ENCODE results near the gene ITGA2. TPM values are rescaled to one million over a fixed set of nuclear protein-coding genes. Genes with fewer than 3 reads are reported as not detected.

ITGA2 gene
- total and polyA plus RNA-seq, 3 experiments from 2014 or later = 0.51 to 2.8 (median 2.7) TPM

DNA sequence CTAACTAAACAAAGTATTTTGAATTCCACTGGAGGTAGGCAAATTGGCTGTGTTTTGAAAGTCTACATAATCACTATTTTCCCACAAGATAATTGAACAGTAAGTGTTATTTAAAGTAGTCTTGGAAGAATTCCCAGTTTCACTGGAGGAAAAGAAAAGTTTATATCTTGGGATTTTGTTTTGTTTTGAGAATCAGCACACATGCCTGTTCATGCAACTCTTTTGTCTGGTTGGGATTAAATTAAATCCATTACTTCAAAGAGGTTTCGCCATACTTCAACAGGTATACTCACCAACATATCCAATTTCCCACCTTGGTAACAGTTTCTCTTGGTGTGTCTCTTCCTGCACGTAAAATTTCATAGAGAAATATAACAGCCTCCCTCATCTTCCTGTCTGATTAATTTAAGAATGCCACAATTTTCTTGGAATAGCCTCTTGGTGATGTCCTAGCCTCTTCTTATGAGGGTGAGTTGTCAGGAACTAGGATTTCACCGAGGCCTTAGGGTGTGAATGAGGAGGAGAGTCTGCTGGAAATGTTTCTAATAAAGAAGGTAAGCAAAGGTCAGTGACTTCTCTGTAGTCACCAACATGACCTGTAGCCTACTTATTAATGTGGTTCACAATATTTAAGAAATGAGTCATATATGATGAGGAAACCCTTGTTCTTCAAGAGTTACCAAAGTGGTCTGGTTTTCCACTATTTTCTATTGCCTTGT is 48.1 kb downstream of the ITGA2 start:
- no peak overlapping the region for H3K4me3 ChIP-seq (ENCODE audit: low read length)
- H3K27me3 Mint-ChIP-seq = no peaks in the 10 kb centered on the region
- H3K4me3 Mint-ChIP-seq = no peak overlapping the region
- no peaks in the 10 kb centered on the region for H3K36me3 Mint-ChIP-seq
- no peaks in the 10 kb centered on the region for H3K9me3 Mint-ChIP-seq
- no peaks in the 10 kb centered on the region for H3K9me3 ChIP-seq (ENCODE audit: low read length)
- H3K4me1 ChIP-seq (ENCODE audit: insufficient read depth, low read length) = peaks cover 11% of the 10 kb centered on the region
- no peak overlapping the region for H3K27ac Mint-ChIP-seq
- CTCF ChIA-PET = interaction anchor here (0.7 kb wide), 1 partner anchor 88 kb away, joined by 3 read pairs; no protein-coding TSS in a partner anchor
- DNase-seq = no peak
- no peaks in the 10 kb centered on the region for H3K27me3 ChIP-seq (ENCODE audit: insufficient read depth, low read length, poor library complexity, severe bottlenecking)
- peaks cover 20 to 36% (median 27%) of the 10 kb centered on the region in 3 donors for H3K4me1 Mint-ChIP-seq
- no peak overlapping the region for H3K27ac ChIP-seq (ENCODE audit: low read depth, low read length)
- no peaks in the 10 kb centered on the region for H3K36me3 ChIP-seq (ENCODE audit: insufficient read depth, low read length)
- POLR2A ChIA-PET = no interaction called here

DNA sequence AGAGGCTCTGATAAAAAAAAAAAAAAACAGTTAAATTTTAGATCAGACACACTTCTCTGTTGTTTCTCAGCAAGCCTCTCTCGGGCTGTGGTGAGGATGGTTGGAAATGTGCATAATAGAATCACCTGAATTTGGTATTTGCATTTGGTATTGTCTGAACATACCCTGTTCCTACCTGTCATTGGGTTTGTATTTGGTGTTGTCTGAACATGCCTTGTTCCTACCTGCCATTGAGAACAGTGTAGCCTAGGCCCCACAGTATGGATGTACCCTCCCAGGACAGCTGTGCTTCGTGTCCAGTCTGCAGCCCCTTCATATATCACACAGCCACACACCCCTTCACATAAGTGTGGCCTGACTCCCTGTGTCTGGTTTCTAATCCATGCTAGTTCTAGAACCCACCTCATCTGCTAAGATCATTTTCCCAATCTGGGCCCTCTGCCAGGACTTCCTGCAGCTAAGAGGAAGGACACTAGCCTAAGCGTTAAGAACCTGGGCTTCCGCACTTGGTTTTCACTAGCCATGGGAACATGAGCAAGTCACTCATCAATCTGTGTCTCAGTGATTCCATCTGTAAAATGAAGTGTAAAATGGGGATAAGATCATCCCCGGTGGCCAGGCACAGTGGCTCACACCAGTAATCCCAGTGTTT is 49.2 kb downstream of the ITGA2 start:
- H3K27me3 ChIP-seq (ENCODE audit: insufficient read depth, low read length, poor library complexity, severe bottlenecking) = no peaks in the 10 kb centered on the region
- H3K36me3 Mint-ChIP-seq = peaks cover 0 to under 1% (median 0%) of the 10 kb centered on the region in 3 donors
- POLR2A ChIA-PET = no interaction called here

DNA sequence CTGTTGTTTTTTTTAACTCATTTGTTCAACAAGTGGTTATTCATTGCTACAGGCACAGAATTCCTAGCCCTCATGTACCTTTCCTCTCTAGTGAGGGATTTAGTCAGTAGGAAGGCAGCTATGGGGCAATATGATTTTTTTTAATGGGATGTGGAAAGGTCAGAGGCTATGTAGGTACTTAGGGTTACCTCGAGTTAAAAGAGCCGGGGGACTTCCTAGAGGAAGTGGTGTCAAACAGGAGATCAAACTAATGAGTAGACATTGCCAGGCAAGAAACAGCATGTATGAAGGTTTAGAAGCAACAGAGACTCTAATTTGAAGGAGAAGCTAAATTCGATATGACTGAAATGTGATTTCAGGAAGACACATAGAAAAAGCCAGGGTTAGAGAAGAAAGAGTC is 50.7 kb downstream of the ITGA2 start:
- CTCF ChIA-PET = no interaction called here
- Histone ChIP-seq H3K36me3 (ENCODE audit: insufficient read depth, low read length) (no peaks in the 10 kb centered on the region), H3K27me3 (ENCODE audit: insufficient read depth, low read length, poor library complexity, severe bottlenecking) (no peaks in the 10 kb centered on the region), H3K27ac (ENCODE audit: low read depth, low read length) (no peak overlapping the region), H3K4me1 (ENCODE audit: insufficient read depth, low read length) (peaks cover 11% of the 10 kb centered on the region), H3K4me3 (ENCODE audit: low read length) (no peak overlapping the region), H3K9me3 (ENCODE audit: low read length) (no peaks in the 10 kb centered on the region)
- Mint-ChIP-seq H3K4me1 (peaks cover 20 to 37% (median 26%) of the 10 kb centered on the region in 3 donors), H3K4me3 (peak overlapping the region in 3 of 7 donors; percentile 0 to 4 (median 3)), H3K27me3 (peaks cover 0 to 2% of the 10 kb centered on the region in 2 donors), H3K9me3 (no peaks in the 10 kb centered on the region), H3K36me3 (peaks cover 0 to 3% (median 0%) of the 10 kb centered on the region in 3 donors), H3K27ac (peak overlapping the region in 3 of 8 donors; percentile 0 to 41 (median 3))
- POLR2A ChIA-PET = no interaction called here
- DNase-seq = no peak

More for the DNA sequence above, 49.2 kb downstream of the ITGA2 start:
- Mint-ChIP-seq H3K4me1 (peaks cover 20 to 37% (median 26%) of the 10 kb centered on the region in 3 donors), H3K9me3 (no peaks in the 10 kb centered on the region), H3K27ac (no peak overlapping the region), H3K4me3 (no peak overlapping the region), H3K27me3 (peaks cover 0 to under 1% of the 10 kb centered on the region in 2 donors)
- CTCF ChIA-PET = interaction anchor here (0.7 kb wide), 1 partner anchor 89 kb away, joined by 3 read pairs; no protein-coding TSS in a partner anchor
- no peaks in the 10 kb centered on the region for H3K9me3 ChIP-seq (ENCODE audit: low read length)
- no peak overlapping the region for H3K27ac ChIP-seq (ENCODE audit: low read depth, low read length)
- no peak overlapping the region for H3K4me3 ChIP-seq (ENCODE audit: low read length)
- no peak for DNase-seq
- no peaks in the 10 kb centered on the region for H3K36me3 ChIP-seq (ENCODE audit: insufficient read depth, low read length)
- peaks cover 11% of the 10 kb centered on the region for H3K4me1 ChIP-seq (ENCODE audit: insufficient read depth, low read length)

DNA sequence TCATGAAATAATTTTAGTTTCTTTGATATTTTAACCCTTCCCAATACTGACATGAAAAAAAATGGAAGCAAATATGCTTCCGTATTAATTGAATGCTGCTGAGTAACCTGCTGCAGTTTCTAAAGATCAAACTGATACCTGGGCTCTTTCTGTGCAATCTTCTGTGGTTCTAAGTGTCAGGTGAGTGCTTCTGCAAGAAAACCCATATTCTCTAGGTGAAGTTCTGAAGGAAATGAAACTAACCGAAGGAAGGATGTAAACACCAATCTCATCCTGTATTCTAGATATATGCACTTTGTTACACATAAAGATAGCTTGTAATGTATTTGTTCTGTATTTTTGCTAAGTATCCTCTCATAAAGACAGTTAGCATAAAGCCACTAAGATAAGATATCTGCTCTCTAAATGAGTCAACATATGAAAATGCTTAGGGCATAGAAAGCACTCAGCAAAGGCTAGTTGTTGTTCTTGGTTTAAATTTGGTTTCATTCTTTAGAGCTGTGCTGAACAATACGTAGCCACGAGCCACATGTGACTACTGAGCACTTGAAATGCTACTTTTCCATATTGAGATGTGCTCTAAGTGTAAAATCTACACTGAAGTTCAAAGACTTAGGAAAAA is 52.0 kb downstream of the ITGA2 start:
- H3K36me3 ChIP-seq (ENCODE audit: insufficient read depth, low read length) = no peaks in the 10 kb centered on the region
- H3K27ac ChIP-seq (ENCODE audit: low read depth, low read length) = no peak overlapping the region
- CTCF ChIA-PET = interaction anchor here (1.8 kb wide), 1 partner anchor 9 kb away, joined by 5 read pairs; no protein-coding TSS in a partner anchor
- H3K4me3 ChIP-seq (ENCODE audit: low read length) = peak overlapping the region; percentile 37
- peak in 1 of 5 donors; percentile 10 for DNase-seq
- peak overlapping the region; percentile 37 to 83 (median 81) for H3K4me3 Mint-ChIP-seq
- POLR2A ChIA-PET = interaction anchor here (0.6 to 0.8 kb wide), 2 partner anchors 47 to 68 kb away, joined by 3 to 11 read pairs; no protein-coding TSS in a partner anchor
- H3K27me3 ChIP-seq (ENCODE audit: insufficient read depth, low read length, poor library complexity, severe bottlenecking) = no peaks in the 10 kb centered on the region
- peak overlapping the region in 7 of 8 donors; percentile 1 to 88 (median 63) for H3K27ac Mint-ChIP-seq
- peaks cover 0 to 3% (median 0%) of the 10 kb centered on the region in 3 donors for H3K36me3 Mint-ChIP-seq
- peaks cover 0 to 2% of the 10 kb centered on the region in 2 donors for H3K27me3 Mint-ChIP-seq
- H3K9me3 ChIP-seq (ENCODE audit: low read length) = no peaks in the 10 kb centered on the region
- H3K9me3 Mint-ChIP-seq = no peaks in the 10 kb centered on the region
- H3K4me1 ChIP-seq (ENCODE audit: insufficient read depth, low read length) = peaks cover 11% of the 10 kb centered on the region
- H3K4me1 Mint-ChIP-seq = peaks cover 20 to 37% (median 26%) of the 10 kb centered on the region in 3 donors

DNA sequence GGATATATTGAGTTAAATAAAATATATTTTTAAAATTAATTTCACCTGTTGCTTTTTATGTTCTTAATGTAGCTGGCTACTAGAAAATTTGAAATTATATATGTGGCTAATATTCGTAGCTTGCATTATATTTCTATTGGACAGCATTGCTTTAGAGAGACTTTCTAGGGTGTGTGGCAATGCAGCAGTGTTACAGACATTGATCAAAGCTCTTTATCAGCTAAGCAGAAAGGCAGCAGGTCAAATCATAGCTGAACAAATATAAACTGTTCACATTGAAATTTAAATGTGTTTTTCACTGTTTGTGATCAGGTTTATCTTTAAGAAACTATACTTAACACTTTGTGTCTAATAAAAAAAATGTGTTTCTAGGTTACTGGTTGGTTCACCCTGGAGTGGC is 52.6 kb downstream of the ITGA2 start:
- DNase-seq = no peak
- no peaks in the 10 kb centered on the region for H3K36me3 ChIP-seq (ENCODE audit: insufficient read depth, low read length)
- ChIA-PET POLR2A (interaction anchor here (0.6 to 0.8 kb wide), 3 partner anchors 9 to 67 kb away, joined by 3 to 11 read pairs (median 3); no protein-coding TSS in a partner anchor), CTCF (interaction anchor here (1.8 kb wide), 1 partner anchor 10 kb away, joined by 5 read pairs; no protein-coding TSS in a partner anchor)
- Mint-ChIP-seq H3K4me3 (peak overlapping the region in 4 of 7 donors; percentile 37 to 82 (median 80)), H3K9me3 (no peaks in the 10 kb centered on the region), H3K27ac (peak overlapping the region in 3 of 8 donors; percentile 24 to 82 (median 45)), H3K27me3 (peaks cover 0 to 2% of the 10 kb centered on the region in 2 donors), H3K4me1 (peaks cover 20 to 37% (median 26%) of the 10 kb centered on the region in 3 donors), H3K36me3 (peaks cover 0 to 3% (median 0%) of the 10 kb centered on the region in 3 donors)
- H3K27ac ChIP-seq (ENCODE audit: low read depth, low read length) = no peak overlapping the region
- H3K27me3 ChIP-seq (ENCODE audit: insufficient read depth, low read length, poor library complexity, severe bottlenecking) = no peaks in the 10 kb centered on the region
- peaks cover 11% of the 10 kb centered on the region for H3K4me1 ChIP-seq (ENCODE audit: insufficient read depth, low read length)
- no peaks in the 10 kb centered on the region for H3K9me3 ChIP-seq (ENCODE audit: low read length)
- no peak overlapping the region for H3K4me3 ChIP-seq (ENCODE audit: low read length)

DNA sequence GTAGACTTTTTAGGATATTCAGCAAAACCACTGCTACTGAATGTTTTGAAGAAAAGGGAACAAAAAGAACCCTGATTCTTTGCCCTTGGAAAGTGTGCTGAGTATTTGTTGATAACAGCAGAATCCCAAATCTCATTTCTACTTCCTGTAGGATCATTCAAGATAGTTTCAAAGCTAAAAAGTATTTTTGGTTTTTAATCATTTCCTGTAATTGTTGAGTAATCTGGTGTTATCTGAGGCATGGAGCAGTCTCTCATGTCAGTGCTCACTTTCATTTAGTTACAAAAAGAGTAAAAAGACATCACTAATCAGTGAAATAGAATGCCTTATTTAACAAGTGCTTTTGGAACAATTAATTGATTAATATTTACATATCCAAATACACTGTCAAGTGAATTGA is 56.1 kb downstream of the ITGA2 start:
- no peak overlapping the region for H3K27ac Mint-ChIP-seq
- Histone ChIP-seq H3K36me3 (ENCODE audit: insufficient read depth, low read length) (no peaks in the 10 kb centered on the region), H3K27me3 (ENCODE audit: insufficient read depth, low read length, poor library complexity, severe bottlenecking) (no peaks in the 10 kb centered on the region), H3K4me1 (ENCODE audit: insufficient read depth, low read length) (peaks cover 8% of the 10 kb centered on the region), H3K9me3 (ENCODE audit: low read length) (no peaks in the 10 kb centered on the region), H3K27ac (ENCODE audit: low read depth, low read length) (no peak overlapping the region), H3K4me3 (ENCODE audit: low read length) (no peak overlapping the region)
- H3K27me3 Mint-ChIP-seq = peaks cover 0 to 2% of the 10 kb centered on the region in 2 donors
- H3K4me3 Mint-ChIP-seq = no peak overlapping the region
- peaks cover 0 to 3% (median 0%) of the 10 kb centered on the region in 3 donors for H3K36me3 Mint-ChIP-seq
- no peak for DNase-seq
- CTCF ChIA-PET = interaction anchor here (1.6 kb wide), 1 partner anchor 10 kb away, joined by 3 read pairs; no protein-coding TSS in a partner anchor
- POLR2A ChIA-PET = no interaction called here
- peaks cover 14 to 23% (median 20%) of the 10 kb centered on the region in 3 donors for H3K4me1 Mint-ChIP-seq
- H3K9me3 Mint-ChIP-seq = no peaks in the 10 kb centered on the region

DNA sequence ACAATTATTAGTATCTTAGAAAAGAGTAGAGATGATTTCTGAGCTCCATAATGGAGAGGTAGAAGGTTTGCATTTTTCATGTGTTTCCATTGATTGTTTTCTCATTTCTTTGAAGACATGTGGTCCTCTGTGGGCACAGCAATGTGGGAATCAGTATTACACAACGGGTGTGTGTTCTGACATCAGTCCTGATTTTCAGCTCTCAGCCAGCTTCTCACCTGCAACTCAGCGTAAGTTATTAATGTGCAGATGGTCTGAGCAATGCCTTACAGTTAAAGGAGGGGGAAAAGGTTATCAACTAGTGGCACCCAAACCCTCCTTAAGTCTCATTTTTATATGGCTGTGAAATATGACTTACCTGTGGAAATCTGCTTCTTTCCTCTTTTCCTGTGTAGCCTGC is 59.1 kb downstream of the ITGA2 start:
- no peak for DNase-seq
- ChIA-PET POLR2A (no interaction called here), CTCF (interaction anchor here (0.9 kb wide), 1 partner anchor 25 kb away, joined by 3 read pairs; no protein-coding TSS in a partner anchor)
- H3K36me3 ChIP-seq (ENCODE audit: insufficient read depth, low read length) = no peaks in the 10 kb centered on the region
- no peaks in the 10 kb centered on the region for H3K27me3 ChIP-seq (ENCODE audit: insufficient read depth, low read length, poor library complexity, severe bottlenecking)
- Mint-ChIP-seq H3K9me3 (no peaks in the 10 kb centered on the region), H3K27me3 (peaks cover 0 to 2% of the 10 kb centered on the region in 2 donors), H3K36me3 (peaks cover 0 to 3% (median 0%) of the 10 kb centered on the region in 3 donors), H3K27ac (no peak overlapping the region), H3K4me3 (no peak overlapping the region), H3K4me1 (no peaks in the 10 kb centered on the region)
- no peak overlapping the region for H3K4me3 ChIP-seq (ENCODE audit: low read length)
- H3K4me1 ChIP-seq (ENCODE audit: insufficient read depth, low read length) = no peaks in the 10 kb centered on the region
- H3K9me3 ChIP-seq (ENCODE audit: low read length) = no peaks in the 10 kb centered on the region
- no peak overlapping the region for H3K27ac ChIP-seq (ENCODE audit: low read depth, low read length)
